Hepatocyte (in vitro differentiated cells): Measurements from ENCODE around the gene NRG3.

Experiments used
- CTCF ChIP-seq: fragments of 200-600 bp; sonication (generic); IDR thresholded peaks from 2 replicates; pipeline ENCODE4 v1.5.1; 2016; ENCODE audit warnings: antibody characterized with exemption, mild to moderate bottlenecking; ENCODE audit not compliant: poor library complexity
- EZH2phosphoT487 ChIP-seq: fragments of 200-600 bp; sonication (generic); IDR thresholded peaks from one replicate; pipeline ENCODE4 v1.6.1; 2018; ENCODE audit warnings: antibody characterized with exemption, mild to moderate bottlenecking, low read depth, moderate library complexity; ENCODE audit not compliant: unreplicated experiment, severe bottlenecking

DNA sequence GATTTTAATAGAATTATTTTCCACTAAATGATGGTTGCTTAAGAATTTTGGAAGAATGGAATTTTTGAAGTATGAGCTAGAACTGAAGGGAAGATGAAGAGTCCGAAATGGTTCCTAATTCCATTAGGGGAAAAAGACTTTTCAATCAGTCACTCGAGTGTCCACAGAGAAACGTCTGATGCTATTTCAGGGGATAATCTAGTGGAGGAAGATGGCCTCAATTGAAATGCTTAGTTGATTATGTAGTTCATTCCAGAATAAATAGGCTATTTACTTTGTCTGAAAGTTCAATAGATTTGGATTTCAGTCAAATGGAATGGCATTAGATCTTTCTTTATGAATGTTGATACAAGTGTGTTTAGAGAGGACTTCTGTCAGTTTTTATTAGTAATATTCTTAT, 365.4 kb downstream of the NRG3 start:
- TF ChIP-seq CTCF = no peak
- no peak for TF ChIP-seq EZH2phosphoT487
